HG02870 (cell line): Measurements from ENCODE around the gene SLIT3.

Experiments used
- ATAC-seq: cut with Tn5 transposase; IDR thresholded peaks from one replicate; pipeline ENCODE4 v1.9.1; 2021; ENCODE audit warnings: mild to moderate bottlenecking, moderate library complexity; ENCODE audit not compliant: unreplicated experiment

SLIT3 gene

DNA sequence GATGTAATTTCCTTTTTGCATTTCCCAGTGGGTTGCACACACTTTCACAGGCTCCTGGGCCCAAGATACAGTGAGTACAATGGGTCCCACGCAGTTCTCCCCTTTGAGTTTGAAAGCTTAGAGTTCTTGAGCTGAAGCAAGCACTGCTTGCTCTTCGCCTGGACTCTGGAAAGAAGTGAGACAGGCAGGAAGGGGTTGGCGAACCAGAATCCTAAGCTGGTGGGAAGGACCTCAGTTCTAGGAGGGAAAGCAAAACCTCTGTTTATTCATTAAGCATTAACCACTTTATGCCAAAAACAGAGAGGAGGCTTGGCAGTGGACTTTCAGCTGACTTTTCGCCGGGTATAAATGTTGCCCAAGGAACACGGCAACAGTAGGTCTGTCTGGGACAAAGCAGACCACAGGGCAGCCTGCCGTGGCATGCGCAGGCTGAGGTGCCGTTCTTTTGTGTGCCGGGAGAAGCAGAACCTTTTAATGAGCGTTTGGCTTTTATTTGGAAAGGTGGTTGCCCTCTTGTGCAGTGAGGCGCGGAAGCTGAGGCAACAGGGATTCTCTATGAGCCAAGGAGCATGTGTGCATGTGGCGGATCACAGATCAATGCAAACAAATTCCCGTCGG, 481.8 kb downstream of the SLIT3 start:
- ATAC-seq, result no peak

DNA sequence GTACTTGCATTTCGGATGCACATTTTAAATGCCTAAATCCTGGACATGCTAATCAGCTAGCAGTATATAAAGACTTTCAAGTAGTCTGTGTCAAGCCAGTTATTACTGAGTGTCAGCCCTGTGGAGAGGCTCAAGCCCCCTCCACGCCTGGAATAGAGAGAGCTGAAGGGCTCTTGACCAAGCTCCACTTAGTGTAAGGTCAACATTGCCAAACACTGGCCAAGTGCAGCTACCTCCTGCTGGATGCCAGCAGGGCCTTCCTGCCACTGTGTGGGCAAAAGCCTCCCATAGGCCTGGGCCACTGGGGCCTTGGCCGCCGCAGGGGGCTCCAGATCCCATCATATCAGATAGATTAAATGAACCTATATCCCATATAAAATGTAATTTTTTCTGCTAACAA, 482.4 kb downstream of the SLIT3 start:
- no peak for ATAC-seq

DNA sequence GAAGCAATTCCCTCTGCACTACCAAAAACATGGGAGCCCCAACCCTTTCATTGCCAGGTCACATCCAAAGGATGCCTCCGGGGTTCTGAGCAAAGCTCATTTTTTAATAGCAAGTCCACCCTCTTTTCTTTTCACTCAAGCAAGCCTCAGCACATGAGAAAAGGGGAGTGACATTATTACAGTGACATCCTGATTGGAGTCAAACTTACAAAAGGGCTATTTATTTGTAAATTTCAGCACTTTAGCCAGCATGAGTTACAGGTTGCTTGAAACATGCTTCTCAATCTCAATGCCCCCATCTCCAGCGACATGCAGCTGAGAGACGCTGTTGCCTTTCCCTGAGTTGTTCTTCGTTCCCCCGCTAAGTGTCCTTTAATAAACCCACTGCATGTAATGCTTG, 483.3 kb downstream of the SLIT3 start:
- ATAC-seq, result no peak

DNA sequence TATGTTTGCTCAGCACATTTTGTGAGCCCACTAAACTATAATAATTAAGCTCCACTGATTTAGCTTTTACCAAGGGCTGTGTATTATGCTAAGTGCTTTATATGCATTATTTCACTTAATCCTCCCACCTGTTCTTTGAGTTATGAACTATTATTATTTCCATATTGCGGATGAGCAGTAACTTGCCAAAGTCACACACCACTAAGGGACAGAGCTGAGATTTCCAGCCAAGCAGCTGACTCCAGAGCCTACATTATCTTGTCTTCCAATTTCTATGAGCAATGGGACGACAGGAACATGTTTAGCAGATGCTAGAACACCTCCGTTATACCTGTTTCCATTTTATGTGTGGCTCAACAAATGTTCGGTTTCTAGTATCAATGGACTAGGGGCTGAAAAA, 484.3 kb downstream of the SLIT3 start:
- no peak for ATAC-seq

DNA sequence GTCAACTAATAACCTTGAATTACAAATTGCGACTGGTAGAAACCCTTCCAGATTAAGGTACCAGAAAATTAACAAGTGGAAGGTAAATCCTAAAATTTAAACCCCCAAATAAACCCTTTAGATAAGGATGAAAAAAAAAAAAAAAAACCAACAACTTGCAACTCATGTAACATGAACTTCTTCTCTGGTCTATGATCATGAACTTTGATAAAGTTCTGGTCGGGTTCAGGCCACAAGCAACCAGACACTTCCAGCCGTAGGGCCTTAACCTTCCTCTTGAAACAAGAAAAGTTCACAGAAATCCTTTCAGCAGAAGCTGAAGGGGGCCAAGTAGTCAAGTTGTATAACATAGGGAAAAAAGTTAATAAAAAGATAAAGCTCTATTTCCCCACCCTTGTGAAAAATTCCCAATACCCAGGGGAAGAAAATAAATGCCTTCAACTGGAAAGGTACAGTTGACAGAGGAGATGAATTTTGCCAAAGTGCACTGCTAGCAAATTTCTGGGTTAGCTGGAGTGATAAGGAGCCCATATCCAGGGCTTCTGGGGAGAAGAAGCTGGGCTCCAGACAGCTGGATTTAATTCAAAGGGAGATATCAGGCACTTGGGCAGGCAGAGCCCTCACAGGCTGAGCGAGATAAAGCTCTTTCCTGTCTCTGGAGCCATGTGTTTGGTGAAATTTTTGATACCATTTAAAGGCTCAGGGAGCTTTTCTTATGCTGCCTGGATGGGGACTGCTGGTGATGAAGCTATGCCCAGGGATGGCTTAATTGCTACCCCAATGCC, 487.6 kb downstream of the SLIT3 start:
- no peak for ATAC-seq

DNA sequence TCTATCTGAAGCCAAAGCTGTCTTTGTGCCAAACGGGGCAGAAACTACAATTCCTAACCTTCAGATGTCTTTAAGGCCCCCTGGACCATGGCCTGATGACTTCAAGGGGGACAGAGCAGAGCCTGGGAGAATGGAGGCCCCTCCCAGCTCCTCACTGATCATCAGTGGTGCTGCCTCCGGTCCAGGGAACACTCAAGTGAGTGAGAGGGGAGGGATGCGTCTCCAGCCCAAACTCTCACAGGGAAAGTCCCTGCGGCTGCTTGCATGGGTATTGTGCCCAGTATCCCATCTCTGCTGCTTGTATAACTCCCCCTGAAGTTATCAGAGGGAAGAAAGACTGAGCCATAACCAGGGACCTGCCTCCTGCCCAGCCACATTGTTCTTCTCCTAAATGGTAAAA, 490.3 kb downstream of the SLIT3 start:
- no peak for ATAC-seq

DNA sequence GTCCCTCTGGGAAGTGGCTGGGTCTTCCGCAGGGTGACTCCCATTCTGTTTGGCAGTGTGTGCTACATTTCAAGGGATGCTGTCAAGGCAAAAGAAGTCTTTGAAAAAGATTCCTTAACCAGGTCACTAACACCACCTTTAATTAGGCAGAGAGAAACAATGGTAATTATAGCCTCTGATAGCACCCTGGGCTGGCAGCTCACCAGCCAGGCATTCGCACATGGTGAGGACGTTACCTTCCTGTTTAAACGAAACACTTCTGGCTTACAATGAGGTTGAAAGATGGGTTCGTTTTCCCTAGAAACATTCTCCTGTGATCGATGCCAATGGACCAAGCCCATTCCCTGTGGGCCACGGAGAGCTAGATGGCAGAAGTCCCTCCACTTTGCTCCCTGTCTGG, 491.7 kb downstream of the SLIT3 start:
- no peak for ATAC-seq

DNA sequence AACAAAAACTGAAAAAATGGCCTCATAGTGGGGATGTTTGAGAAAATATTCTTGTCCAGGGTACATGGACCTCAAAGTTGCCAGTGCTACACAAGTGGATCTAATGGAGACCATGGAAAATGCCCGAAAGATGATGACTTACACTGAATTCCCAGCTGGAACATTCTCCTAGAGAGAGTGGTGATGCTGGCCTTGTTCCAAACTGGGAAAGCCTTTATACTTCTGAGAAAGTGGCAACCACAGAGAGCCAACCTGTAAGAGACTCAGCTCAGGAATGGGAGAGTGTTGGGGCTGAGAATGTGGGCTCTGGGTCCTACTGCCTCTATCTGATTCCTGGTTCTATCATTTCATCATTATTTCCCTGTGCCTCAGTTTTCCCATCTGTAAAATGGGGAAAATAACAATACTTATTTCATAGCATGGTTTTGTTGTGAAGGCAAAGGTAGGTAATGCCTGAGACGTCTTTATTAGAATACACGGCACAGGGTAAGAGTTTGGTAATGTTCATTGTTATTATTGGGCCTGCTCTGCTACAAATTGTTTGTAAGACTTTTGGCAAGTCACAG, 492.8 kb downstream of the SLIT3 start:
- ATAC-seq, result no peak

DNA sequence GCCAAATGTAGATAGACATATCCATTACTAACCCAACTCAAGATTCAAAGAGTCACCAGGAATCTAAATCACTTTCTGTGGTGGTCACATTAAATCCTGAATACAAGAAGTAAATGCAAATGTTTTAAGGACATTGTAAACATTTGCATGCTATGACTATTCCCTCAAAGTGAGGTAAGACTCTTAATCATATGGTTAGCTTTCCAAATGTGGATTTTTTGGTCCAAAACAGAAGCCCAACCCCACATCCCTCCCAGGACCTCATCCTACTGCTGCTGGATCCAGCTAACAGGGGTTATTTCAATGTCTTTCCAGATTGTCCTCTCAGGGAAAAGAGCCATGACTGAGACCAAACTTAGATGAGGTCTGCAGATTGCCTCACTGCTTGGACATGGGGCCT, 493.7 kb downstream of the SLIT3 start:
- no peak for ATAC-seq

DNA sequence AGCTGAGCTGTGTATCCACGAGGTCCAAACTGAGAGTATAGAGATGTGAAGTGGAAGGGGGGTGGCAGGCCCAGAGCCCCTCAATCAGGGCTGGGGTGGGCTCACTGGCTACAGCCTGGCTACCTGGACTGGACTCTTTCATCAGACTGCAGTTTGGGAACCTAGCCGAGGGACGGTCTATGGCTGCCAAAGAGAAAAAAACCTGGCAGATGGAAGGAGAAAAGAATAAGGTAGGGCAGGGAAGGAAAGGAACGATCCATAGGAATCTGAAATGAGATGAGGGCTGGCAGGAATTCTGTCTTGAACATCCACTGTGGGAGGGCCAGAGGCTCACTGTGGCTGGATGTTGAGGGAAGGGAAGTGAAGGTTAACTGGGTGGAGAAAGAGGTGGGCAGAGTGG, 497.4 kb downstream of the SLIT3 start:
- ATAC-seq, result no peak

DNA sequence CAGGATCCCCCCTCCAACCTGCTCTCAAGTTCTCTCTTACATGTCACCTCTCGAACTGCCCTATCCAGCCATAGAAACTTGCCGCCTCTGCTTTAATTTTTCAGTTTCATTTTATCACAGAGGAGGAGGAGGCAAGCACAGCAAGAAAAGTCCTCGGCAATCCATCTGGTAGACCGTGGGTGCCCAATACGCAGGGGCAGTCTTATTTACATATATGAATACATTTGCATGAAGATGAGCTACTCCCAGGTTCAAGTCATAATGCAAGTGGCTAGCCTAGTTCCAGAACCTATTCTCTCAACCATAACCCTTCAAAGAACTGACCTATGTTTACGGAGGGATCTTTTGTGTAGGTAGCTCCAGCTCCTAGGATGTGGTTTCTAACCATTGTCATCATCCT, 498.6 kb downstream of the SLIT3 start:
- ATAC-seq, result peak; percentile 88

DNA sequence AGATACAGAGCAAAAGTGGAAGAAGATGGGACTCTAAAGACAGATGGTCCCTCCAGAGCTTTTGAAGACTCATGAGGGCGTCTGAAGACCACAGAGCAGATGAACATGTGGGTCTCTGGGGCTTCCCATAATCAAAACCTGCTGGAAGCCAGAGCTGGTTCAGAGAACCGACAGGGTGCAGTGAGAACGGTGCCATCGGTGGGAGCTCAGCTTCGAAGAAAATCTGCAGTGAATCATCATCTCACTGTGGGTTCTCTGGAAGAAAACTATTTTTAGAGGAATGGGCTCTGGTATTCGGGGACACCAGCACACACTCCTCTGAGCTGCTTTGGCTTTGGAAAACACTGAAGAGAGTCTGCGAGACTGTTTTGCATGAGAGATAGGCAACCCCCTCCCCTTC, 499.4 kb downstream of the SLIT3 start:
- no peak for ATAC-seq

DNA sequence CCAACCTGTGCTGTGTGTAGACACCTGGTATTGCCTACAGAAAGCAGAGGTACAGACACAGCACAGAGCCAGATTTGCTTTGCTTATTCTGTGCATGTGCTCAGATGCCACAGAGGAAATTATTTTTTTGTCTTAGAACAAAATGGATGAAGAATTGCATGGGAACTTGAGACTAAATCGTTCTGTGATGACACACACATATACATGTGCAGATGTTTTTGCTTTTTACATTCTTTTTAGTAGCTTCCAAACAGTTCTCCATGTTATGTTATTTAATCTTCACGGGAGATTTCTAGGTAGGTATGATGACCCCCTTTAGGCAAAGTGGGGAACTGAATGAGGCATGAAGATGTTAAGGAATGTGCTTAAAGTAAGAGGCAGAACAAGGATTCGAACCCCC, 500.2 kb downstream of the SLIT3 start:
- ATAC-seq, result no peak

DNA sequence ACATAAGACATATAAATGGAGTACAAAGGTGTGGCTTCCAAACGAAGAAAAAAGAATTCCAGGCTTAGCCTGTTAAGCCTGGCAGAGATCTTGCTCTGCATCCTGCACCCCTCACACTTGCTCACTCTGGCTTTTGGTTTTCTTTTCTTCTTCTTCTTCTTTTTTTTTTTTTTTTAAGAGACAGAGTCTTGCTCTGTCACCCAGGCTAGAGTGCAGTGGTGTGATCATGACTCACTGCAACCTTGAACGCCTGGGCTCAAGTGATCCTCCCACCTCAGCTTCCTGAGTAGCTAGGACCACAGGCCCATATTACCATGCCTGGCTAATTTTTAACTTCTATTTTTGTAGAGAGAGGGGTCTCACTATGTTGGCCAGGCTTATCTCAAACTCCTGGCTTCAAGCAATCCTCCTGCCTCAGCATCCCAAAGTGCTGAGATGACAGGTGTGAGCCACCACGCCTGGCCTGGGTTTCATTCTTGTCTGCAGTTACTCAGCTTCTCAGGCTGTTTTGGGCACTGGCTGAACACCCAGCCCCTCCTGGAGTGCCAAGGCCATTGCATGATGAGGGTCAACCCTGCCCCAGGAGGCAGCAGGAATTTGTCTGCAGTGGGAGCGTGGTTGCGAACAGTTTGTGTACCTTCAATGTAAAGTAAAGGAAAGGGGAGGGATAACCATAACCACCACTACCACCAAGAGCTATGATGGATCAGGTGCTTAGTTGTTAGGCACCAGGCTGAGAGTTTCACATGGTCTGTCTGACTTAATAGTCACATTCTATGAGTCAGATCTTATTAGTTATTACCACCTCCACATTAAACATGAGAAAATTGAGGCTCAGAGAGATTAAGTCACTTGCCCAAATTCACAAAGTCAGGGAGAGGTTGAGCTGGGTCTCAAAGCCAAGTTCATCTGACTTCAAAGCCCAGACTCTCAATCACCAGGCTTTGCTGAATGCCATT, 502.6 kb downstream of the SLIT3 start:
- no peak for ATAC-seq

DNA sequence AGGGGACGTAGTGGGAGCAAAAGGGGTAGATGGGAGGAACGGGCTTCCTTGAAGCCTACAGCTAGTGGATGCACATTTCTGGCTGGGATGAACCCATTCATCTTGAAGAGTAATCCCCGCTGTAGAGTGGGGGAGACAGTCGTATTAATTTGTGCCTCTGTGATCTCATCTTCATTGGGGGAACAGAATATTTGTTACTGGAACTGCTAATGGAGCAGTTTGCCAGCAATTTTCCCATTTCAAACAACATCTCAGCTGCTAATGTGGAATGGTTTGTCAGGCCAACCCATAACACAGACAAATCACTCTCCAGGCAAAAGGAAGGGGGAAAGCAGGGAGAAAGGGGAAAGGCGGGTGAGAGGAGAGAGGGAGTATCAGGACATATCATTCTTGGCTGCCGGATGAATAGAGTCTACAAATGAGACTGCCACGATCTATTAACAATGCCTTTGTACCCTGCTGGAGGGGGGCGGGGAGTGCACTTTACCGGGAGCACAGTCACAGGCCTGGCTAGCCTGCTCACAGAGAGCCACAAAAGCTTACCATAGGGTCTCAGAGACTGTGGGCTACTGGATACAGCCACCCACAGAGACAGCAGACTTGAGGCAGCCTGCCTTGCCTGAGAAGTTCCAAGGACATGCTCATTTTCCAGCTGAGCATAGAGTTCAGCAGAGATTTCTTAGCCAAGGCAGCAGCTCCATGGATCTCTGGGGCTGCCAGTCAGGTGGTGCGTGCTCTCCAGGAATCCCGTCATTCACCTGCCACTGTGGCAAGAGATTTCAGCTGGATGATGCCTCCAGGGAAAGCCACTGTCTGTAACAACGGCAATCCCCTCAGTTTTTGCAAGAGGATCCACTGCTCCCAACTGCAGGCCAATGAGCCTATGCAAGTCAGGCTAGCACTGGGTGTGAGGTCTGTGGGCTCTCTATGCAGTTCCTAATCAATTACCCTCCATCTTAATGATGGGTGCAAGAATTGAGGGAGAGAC, 504.1 kb downstream of the SLIT3 start:
- no peak for ATAC-seq

DNA sequence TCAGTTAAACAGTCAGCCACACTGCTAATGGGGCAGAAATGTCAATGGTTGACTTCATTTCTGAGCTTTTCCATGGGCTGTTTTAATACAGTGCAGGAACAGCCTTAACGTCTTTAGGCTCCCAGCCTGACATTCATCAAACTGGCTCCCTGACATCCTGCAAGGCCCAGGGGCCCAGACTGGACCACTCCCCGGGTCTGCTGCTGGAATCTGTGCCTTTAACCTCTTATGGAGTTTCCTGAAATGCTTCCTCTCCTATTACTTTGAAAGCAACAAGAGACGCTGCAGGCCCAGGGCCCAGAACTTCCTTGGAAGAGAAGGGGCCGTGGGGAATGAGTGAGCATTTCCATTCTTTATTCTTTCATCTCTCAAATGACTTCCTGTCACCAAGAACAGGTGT, 504.9 kb downstream of the SLIT3 start:
- no peak for ATAC-seq

DNA sequence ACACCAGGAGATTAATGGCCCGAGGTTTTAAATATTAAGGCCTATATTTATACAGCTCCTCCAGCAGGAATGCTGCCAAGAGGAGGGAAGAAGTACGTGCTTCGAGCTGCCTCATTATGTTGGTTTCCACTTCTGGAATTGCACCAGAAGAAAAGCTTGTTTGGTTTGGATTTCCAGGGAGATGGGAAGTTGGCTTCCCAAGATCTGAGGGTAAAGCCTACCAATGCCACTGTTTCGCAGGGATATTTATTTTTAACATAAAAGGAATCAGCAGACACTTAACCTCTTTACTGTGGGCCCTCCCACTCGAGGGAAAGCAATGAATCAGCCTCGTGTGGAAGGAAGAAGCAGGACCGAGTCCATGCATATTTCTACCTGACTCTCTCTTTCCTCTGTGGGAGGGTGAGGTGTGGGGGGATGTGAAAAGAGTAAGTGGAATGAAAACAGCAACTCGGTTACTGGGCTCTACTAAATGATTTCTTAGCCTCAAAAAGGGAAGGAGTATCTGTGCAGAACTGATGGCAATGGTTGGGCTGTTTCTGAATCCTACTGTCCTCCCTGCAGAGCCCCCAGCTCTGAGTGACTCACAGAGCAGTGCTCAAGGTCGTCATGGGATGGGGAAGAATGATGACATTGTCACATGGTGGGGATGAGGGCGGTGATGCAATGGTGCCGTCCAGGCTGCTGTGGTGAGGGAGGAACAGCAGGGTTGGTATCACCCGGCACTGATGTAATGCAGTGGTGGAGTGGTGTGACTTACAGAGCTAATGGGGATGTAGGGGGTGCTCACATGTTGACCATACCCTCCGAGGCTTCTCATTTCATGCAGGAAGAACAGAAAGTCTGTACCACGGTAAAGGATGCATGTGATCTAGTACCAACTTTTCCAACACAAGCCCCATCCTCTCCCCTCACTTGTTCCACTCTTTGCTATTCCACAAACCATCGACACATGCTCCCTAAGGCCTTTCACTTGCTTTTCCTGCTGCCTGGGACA, 506.8 kb downstream of the SLIT3 start:
- no peak for ATAC-seq

DNA sequence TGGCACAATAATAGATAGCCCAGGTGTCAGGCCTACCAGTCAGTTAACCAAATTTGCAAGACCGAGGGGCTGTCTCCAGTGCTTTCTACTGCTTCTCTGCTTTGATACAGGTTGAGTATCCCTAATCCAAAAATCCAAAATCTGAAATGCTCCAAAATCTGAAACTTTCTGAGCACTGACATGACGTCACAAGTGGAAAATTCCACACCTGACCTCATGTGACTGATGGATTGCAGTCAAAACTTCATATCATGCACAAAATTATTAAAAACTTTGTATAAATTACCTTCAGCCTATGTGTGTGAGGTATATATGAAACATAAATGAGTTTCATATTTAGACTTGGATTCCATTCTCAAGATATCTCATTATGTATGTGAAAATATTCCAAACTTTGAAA, 508.3 kb downstream of the SLIT3 start:
- ATAC-seq, result no peak

DNA sequence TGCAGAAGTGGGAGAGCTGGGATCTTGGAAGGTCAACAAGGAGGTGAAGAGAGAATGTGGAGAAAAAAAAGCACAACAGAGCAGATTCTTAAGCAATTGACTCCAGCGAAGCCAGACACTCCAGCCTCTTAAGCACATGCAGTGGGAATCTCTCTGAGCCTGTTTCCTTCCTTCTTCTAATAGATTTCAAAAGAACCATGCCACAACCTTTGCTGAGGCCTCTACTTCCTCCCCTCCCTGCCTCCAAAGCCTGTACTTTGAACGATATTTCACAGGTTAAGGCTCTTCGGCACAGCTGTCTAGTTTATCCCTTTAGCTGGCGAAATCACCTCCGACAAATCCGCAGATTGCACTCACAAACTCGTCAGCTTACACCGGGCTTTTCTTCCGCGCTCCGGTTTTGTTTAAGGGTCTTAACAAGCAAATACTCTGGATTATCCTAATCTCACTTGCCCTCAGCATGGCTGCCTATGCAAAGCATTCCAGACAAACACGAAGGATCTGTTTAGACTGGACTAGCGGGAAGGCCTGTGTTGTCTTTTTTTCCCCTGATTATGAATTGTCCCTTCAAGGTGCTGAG, 510.2 kb downstream of the SLIT3 start:
- no peak for ATAC-seq
